HepG2 (cell line): Measurements from ENCODE around the gene SQSTM1. TPM values are rescaled to one million over a fixed set of nuclear protein-coding genes. Genes with fewer than 3 reads are reported as not detected.

Experiments used
- BRF2 ChIP-seq: sonication (generic); formaldehyde crosslinking; IDR thresholded peaks from 2 replicates; pipeline ENCODE4 v1.8.1; 2022; ENCODE audit warnings: mild to moderate bottlenecking, missing genetic modification reagents
- DZIP1 ChIP-seq: sonication (generic); formaldehyde crosslinking; IDR thresholded peaks from 2 replicates; pipeline ENCODE4 v1.5.0; 2020; ENCODE audit warnings: mild to moderate bottlenecking, missing genetic modification reagents
- GZF1 ChIP-seq: sonication (generic); formaldehyde crosslinking; IDR thresholded peaks from 2 replicates; pipeline ENCODE4 v1.5.1; 2020; ENCODE audit warnings: mild to moderate bottlenecking, missing genetic modification reagents
- KLF11 ChIP-seq: IDR thresholded peaks from 2 replicates; pipeline ENCODE4 v1.6.1; 2016; ENCODE audit warnings: missing compliant biosample characterization
- PREB ChIP-seq: sonication (generic); formaldehyde crosslinking; IDR thresholded peaks from 2 replicates; pipeline ENCODE4 v1.4.0; 2020; ENCODE audit warnings: missing genetic modification reagents
- ZBTB1 ChIP-seq: sonication (generic); formaldehyde crosslinking; IDR thresholded peaks from 2 replicates; pipeline ENCODE4 v1.4.0; 2020; ENCODE audit warnings: missing genetic modification reagents, borderline replicate concordance
- ZNF615 ChIP-seq: sonication (generic); formaldehyde crosslinking; IDR thresholded peaks from 2 replicates; pipeline ENCODE4 v1.5.0; 2020; ENCODE audit warnings: mild to moderate bottlenecking, missing genetic modification reagents, borderline replicate concordance
- ZNF678 ChIP-seq: sonication (generic); formaldehyde crosslinking; IDR thresholded peaks from 2 replicates; pipeline ENCODE4 v1.4.0; 2020; ENCODE audit warnings: mild to moderate bottlenecking, missing genetic modification reagents
- polyA plus RNA-seq, 8 experiments: library from polyadenylated mRNA; depleted of rRNA in 3 of 8; stranded (reverse) in 7 of 8; unstranded in 1 of 8; fragments of >200 nt; fragmentation: Illumina TruSeq in 4 of 8; extraction: Trizol in 4 of 8; gene quantifications; 2 replicates each; pipeline versions ENCODE4 v1.2.1 to v1.2.3, GENCODE V29; 2011 to 2016; ENCODE audit warnings: low read depth in 4 of 8, missing spikeins in 1 of 8, mixed read lengths in 1 of 8; ENCODE audit not compliant: insufficient read depth in 1 of 8
- total RNA-seq, 5 experiments: library from RNA; depleted of rRNA; stranded (reverse); fragments of >200 nt; fragmentation: Illumina TruSeq; extraction: Trizol; gene quantifications; 2 replicates each; pipeline ENCODE4 v1.2.3, GENCODE V29; 2016; ENCODE audit warnings: low read depth in 1 of 5
- TF ChIP-seq, protein P1 (sequence below), 2 experiments: fragments of 450-650 bp in 1 of 2; sonication (generic) in 1 of 2; formaldehyde crosslinking in 1 of 2; IDR thresholded peaks; 2 replicates each; pipeline versions ENCODE4 v1.6.1 to v1.8.0; 2016 to 2022; ENCODE audit warnings: antibody characterized with exemption in 1 of 2, mild to moderate bottlenecking in 1 of 2, missing genetic modification reagents in 1 of 2
- TF ChIP-seq, protein P2 (sequence below): conservative IDR thresholded peaks from 2 replicates; pipeline ENCODE4 v1.6.1; 2018; ENCODE audit warnings: missing genetic modification reagents

The SQSTM1 gene
- total and polyA plus RNA-seq, 2 of the 13 experiments (the other 11 are each of a cell fraction or from before 2014, with no cell fraction given) = 90.9 to 160 TPM

GRCh38 chr5:179858586-179859427 lies 38.1 kb downstream of the SQSTM1 start, which contains the start of gene MRNIP (continued):
- peak; percentile 89 for TF ChIP-seq BRF2
- TF ChIP-seq DZIP1 (CRISPR knock-in tag) = no peak; the same call in 1 of the 2 replicates
- peak; percentile 93 for TF ChIP-seq GZF1
- TF ChIP-seq PREB = 0 out of 2 replicates have a peak, but pooled peaks have one; percentile 63
- TF ChIP-seq, protein P1, sequence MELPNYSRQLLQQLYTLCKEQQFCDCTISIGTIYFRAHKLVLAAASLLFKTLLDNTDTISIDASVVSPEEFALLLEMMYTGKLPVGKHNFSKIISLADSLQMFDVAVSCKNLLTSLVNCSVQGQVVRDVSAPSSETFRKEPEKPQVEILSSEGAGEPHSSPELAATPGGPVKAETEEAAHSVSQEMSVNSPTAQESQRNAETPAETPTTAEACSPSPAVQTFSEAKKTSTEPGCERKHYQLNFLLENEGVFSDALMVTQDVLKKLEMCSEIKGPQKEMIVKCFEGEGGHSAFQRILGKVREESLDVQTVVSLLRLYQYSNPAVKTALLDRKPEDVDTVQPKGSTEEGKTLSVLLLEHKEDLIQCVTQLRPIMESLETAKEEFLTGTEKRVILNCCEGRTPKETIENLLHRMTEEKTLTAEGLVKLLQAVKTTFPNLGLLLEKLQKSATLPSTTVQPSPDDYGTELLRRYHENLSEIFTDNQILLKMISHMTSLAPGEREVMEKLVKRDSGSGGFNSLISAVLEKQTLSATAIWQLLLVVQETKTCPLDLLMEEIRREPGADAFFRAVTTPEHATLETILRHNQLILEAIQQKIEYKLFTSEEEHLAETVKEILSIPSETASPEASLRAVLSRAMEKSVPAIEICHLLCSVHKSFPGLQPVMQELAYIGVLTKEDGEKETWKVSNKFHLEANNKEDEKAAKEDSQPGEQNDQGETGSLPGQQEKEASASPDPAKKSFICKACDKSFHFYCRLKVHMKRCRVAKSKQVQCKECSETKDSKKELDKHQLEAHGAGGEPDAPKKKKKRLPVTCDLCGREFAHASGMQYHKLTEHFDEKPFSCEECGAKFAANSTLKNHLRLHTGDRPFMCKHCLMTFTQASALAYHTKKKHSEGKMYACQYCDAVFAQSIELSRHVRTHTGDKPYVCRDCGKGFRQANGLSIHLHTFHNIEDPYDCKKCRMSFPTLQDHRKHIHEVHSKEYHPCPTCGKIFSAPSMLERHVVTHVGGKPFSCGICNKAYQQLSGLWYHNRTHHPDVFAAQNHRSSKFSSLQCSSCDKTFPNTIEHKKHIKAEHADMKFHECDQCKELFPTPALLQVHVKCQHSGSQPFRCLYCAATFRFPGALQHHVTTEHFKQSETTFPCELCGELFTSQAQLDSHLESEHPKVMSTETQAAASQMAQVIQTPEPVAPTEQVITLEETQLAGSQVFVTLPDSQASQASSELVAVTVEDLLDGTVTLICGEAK (IDR thresholded peaks at IDR 0.05) = no peak
- TF ChIP-seq, protein P1 (CRISPR knock-in tag; IDR thresholded peaks at IDR 0.05) = peak; percentile 76
- TF ChIP-seq ZBTB1 (CRISPR knock-in tag) = no peak
- no peak for TF ChIP-seq ZNF678
- no peak for TF ChIP-seq ZNF615 (CRISPR knock-in tag)
- TF ChIP-seq KLF11 (CRISPR knock-in tag) = 0 out of 2 replicates have a peak, but pooled peaks have one; percentile 60
- TF ChIP-seq, protein P2, sequence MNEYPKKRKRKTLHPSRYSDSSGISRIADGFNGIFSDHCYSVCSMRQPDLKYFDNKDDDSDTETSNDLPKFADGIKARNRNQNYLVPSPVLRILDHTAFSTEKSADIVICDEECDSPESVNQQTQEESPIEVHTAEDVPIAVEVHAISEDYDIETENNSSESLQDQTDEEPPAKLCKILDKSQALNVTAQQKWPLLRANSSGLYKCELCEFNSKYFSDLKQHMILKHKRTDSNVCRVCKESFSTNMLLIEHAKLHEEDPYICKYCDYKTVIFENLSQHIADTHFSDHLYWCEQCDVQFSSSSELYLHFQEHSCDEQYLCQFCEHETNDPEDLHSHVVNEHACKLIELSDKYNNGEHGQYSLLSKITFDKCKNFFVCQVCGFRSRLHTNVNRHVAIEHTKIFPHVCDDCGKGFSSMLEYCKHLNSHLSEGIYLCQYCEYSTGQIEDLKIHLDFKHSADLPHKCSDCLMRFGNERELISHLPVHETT (CRISPR knock-in tag) = no peak
